GM12891 (cell line): ENCODE results near the gene GCK.

Experiments used
- DNase-seq: peaks from one replicate; pipeline ENCODE4 v3.0.0; 2011; ENCODE audit warnings: low spot score; ENCODE audit not compliant: insufficient read length
- FAIRE-seq: peaks from 2 replicates; lab custom pipeline; 2011; peaks lifted over from hg19 to GRCh38; lab: Jason Lieb, UNC
- PAX5 ChIP-seq: IDR thresholded peaks from 2 replicates; pipeline ENCODE4 v1.6.1; 2011; ENCODE audit warnings: low read length, moderate library complexity, mild to moderate bottlenecking; ENCODE audit not compliant: insufficient read depth, severe bottlenecking
- POLR2A ChIP-seq: IDR thresholded peaks from 2 replicates; pipeline ENCODE4 v1.6.1; 2011; ENCODE audit warnings: low read depth, low read length, control low read depth
- POLR2AphosphoS5 ChIP-seq: IDR thresholded peaks from 2 replicates; pipeline ENCODE4 v1.6.1; 2011; ENCODE audit warnings: low read depth, low read length, control low read depth
- POU2F2 ChIP-seq: IDR thresholded peaks from 2 replicates; pipeline ENCODE4 v1.6.1; 2011; ENCODE audit warnings: low read depth, mild to moderate bottlenecking, control low read depth, low read length, moderate library complexity
- SPI1 ChIP-seq: IDR thresholded peaks from 2 replicates; pipeline ENCODE4 v1.6.1; 2011; ENCODE audit warnings: low read depth, low read length, control low read depth
- TAF1 ChIP-seq: IDR thresholded peaks from 2 replicates; pipeline ENCODE4 v1.6.1; 2011; ENCODE audit warnings: low read depth, low read length, control low read depth

The GCK gene

GRCh38 chr7:44158873-44159631 is 30.2 kb downstream of the GCK start:
- no peak for TF ChIP-seq POU2F2
- no peak for TF ChIP-seq TAF1
- no peak for TF ChIP-seq POLR2AphosphoS5
- TF ChIP-seq POLR2A, result no peak
- TF ChIP-seq PAX5, result no peak
- no peak for TF ChIP-seq SPI1
- FAIRE-seq, result no peak
- DNase-seq, result no peak

- TF ChIP-seq PAX5 (no peak), SPI1 (no peak), POU2F2 (no peak), POLR2A (no peak), TAF1 (no peak), POLR2AphosphoS5 (no peak)
- DNase-seq (no peak), FAIRE-seq (no peak)
Measured at GRCh38 chr7:44158096-44158872, 31.0 kb downstream of the GCK start.

- DNase-seq (no peak), FAIRE-seq (no peak)
- TF ChIP-seq SPI1 (no peak), POU2F2 (no peak), POLR2AphosphoS5 (no peak), PAX5 (no peak), TAF1 (no peak), POLR2A (no peak)
Measured at GRCh38 chr7:44157116-44158080, 31.8 kb downstream of the GCK start.

- DNase-seq (no peak), FAIRE-seq (no peak)
- TF ChIP-seq PAX5 (no peak), TAF1 (no peak), SPI1 (no peak), POLR2AphosphoS5 (no peak), POLR2A (no peak), POU2F2 (no peak)
Measured at GRCh38 chr7:44156453-44157010, 32.7 kb downstream of the GCK start.

- DNase-seq (no peak), FAIRE-seq (no peak)
- TF ChIP-seq SPI1 (no peak), POLR2AphosphoS5 (no peak), POU2F2 (no peak)
Measured at GRCh38 chr7:44155191-44156185, 33.8 kb downstream of the GCK start.

GRCh38 chr7:44154703-44155102 is 34.5 kb downstream of the GCK start:
- TF ChIP-seq PAX5 (no peak), SPI1 (no peak), POLR2A (no peak)
- no peak for DNase-seq
- FAIRE-seq, result no peak

- no peak for DNase-seq
- TF ChIP-seq POU2F2 (no peak), PAX5 (no peak), SPI1 (no peak), POLR2AphosphoS5 (no peak), POLR2A (no peak), TAF1 (no peak)
Measured at GRCh38 chr7:44153948-44154335, 35.3 kb downstream of the GCK start.

GRCh38 chr7:44152971-44153947 is 36.0 kb downstream of the GCK start:
- DNase-seq (no peak), FAIRE-seq (no peak)
- TF ChIP-seq SPI1, result no peak
- TF ChIP-seq POLR2AphosphoS5, result no peak
- no peak for TF ChIP-seq PAX5
- no peak for TF ChIP-seq TAF1
- TF ChIP-seq POLR2A, result no peak
- no peak for TF ChIP-seq POU2F2

More at GRCh38 chr7:44153948-44154335, 35.3 kb downstream of the GCK start:
- no peak for FAIRE-seq
